Measurements from ENCODE around the gene PTCH2. TPM values are rescaled to one million over a fixed set of nuclear protein-coding genes. Genes with fewer than 3 reads are reported as not detected.
A peak's percentile ranks its signal among the peaks of the same experiment; 100 is the strongest.

The PTCH2 gene
- total and polyA plus RNA-seq, 2 of the 13 experiments (the other 11 are each of a cell fraction or from before 2014, with no cell fraction given), result 0.60 to 1.5 TPM

GRCh38 chr1:44799770-44800584 lies 43.1 kb downstream of the PTCH2 start, which contains the start of gene PLK3 (continued):
- TF ChIP-seq ZNF407 (CRISPR knock-in tag; IDR thresholded peaks at IDR 0.05; ENCODE audit: not compliant biosample characterization) (peak; percentile 62), SRF (IDR thresholded peaks at IDR 0.05; ENCODE audit: low read depth, low read length) (0 out of 2 replicates have a peak, but pooled peaks have one; percentile 5), ATM (IDR thresholded peaks at IDR 0.05; ENCODE audit: borderline replicate concordance) (no peak), ZFX (CRISPR knock-in tag; IDR thresholded peaks at IDR 0.05; ENCODE audit: low read depth) (peak; percentile 92), PTBP1 (IDR thresholded peaks at IDR 0.05; ENCODE audit: low read depth, low read length, poor library complexity, severe bottlenecking) (no peak), ZNF782 (CRISPR knock-in tag; IDR thresholded peaks at IDR 0.05; ENCODE audit: borderline replicate concordance) (peak; percentile 93; the same call in 1 of the 2 replicates), RXRB (CRISPR knock-in tag; IDR thresholded peaks at IDR 0.05; ENCODE audit: borderline replicate concordance) (0 out of 2 replicates have a peak, but pooled peaks have one; percentile 29), TMF1 (CRISPR knock-in tag; IDR thresholded peaks at IDR 0.05; ENCODE audit: low read depth) (no peak), PHF20 (CRISPR knock-in tag; IDR thresholded peaks at IDR 0.05) (peak; percentile 63), ZNF780A (CRISPR knock-in tag; IDR thresholded peaks at IDR 0.05) (0 out of 2 replicates have a peak, but pooled peaks have one; percentile 51), ZNF318 (CRISPR knock-in tag; IDR thresholded peaks at IDR 0.05) (no peak), ZNF33A (CRISPR knock-in tag; IDR thresholded peaks at IDR 0.05; ENCODE audit: borderline replicate concordance) (peak; percentile 92)

Data from HepG2 (cell line).